Peyer's patch (tissue), 4 donors: ENCODE measurements around the gene FUT9. TPM values are rescaled to one million over a fixed set of nuclear protein-coding genes. Genes with fewer than 3 reads are reported as not detected.

Experiments used
- DNase-seq, 3 donors: peaks; one replicate each; pipeline ENCODE4 v3.0.0-alpha.2; 2017 to 2019
- H3K27ac ChIP-seq, 4 donors: fragments of 200-600 bp; sonication (generic); one replicate each; pipeline ENCODE4 v1.5.1; 2016 to 2019
- H3K27me3 ChIP-seq, 2 donors: fragments of 200-600 bp; sonication (generic); one replicate each; pipeline ENCODE4 v1.5.1; 2019
- H3K36me3 ChIP-seq, 3 donors: fragments of 200-600 bp; sonication (generic); one replicate each; pipeline ENCODE4 v1.5.1; 2016 to 2019
- H3K4me1 ChIP-seq, 4 donors: fragments of 200-600 bp; sonication (generic); one replicate each; pipeline ENCODE4 v1.5.1; 2016 to 2019
- H3K4me3 ChIP-seq, 4 donors: fragments of 200-600 bp; sonication (generic); 1 replicate in 3 of 4; 2 replicates in 1 of 4; pipeline ENCODE4 v1.5.1; 2016 to 2019; ENCODE audit warnings: mild to moderate bottlenecking in 1 of 4
- H3K9me3 ChIP-seq, 4 donors: fragments of 200-600 bp; sonication (generic); one replicate each; pipeline ENCODE4 v1.5.1; 2016 to 2019; ENCODE audit warnings: mild to moderate bottlenecking in 1 of 4
- CTCF ChIP-seq, 6 experiments: fragments of 450-650 bp in 4 of 6; fragments of 200-600 bp in 2 of 6; sonication (generic) in 1 of 6; IDR thresholded peaks; one replicate each; pipeline ENCODE4 v1.5.1; 2017 to 2019; ENCODE audit warnings: antibody characterized with exemption in 6 of 6, mild to moderate bottlenecking in 3 of 6, moderate library complexity in 1 of 6
- POLR2A ChIP-seq, 2 donors: fragments of 450-650 bp; IDR thresholded peaks; one replicate each; pipeline ENCODE4 v1.5.1; 2017; ENCODE audit warnings: antibody characterized with exemption in 2 of 2, mild to moderate bottlenecking in 2 of 2, moderate library complexity in 2 of 2
- total RNA-seq, 4 donors: library from RNA; depleted of rRNA; stranded (reverse); fragments of >200 nt; gene quantifications; one replicate each; pipeline ENCODE4 v1.1.0, GENCODE V29; 2016

The FUT9 gene
- total RNA-seq, 4 donors from 2014 or later = not detected

GRCh38 chr6:96153775-96154174 lies 138.0 kb downstream of the FUT9 start:
- Histone ChIP-seq H3K36me3 (no peaks in the 10 kb centered on the region), H3K9me3 (no peaks in the 10 kb centered on the region), H3K4me1 (no peaks in the 10 kb centered on the region), H3K27ac (no peak overlapping the region), H3K27me3 (no peaks in the 10 kb centered on the region), H3K4me3 (no peak overlapping the region)
- no peak for DNase-seq
- TF ChIP-seq POLR2A (IDR thresholded peaks at IDR 0.05) (no peak), CTCF (IDR thresholded peaks at IDR 0.05) (no peak)

GRCh38 chr6:96156425-96156824 lies 140.7 kb downstream of the FUT9 start:
- H3K4me1 ChIP-seq = no peaks in the 10 kb centered on the region
- TF ChIP-seq CTCF (IDR thresholded peaks at IDR 0.05) = no peak
- TF ChIP-seq POLR2A (IDR thresholded peaks at IDR 0.05) = no peak
- no peaks in the 10 kb centered on the region for H3K9me3 ChIP-seq
- H3K36me3 ChIP-seq = no peaks in the 10 kb centered on the region
- H3K27me3 ChIP-seq = no peaks in the 10 kb centered on the region
- DNase-seq = no peak
- H3K4me3 ChIP-seq = no peak overlapping the region
- no peak overlapping the region for H3K27ac ChIP-seq

- no peaks in the 10 kb centered on the region for H3K36me3 ChIP-seq
- TF ChIP-seq CTCF (IDR thresholded peaks at IDR 0.05) (no peak), POLR2A (IDR thresholded peaks at IDR 0.05) (no peak)
- no peaks in the 10 kb centered on the region for H3K9me3 ChIP-seq
- no peak for DNase-seq
- no peak overlapping the region for H3K4me3 ChIP-seq
- H3K4me1 ChIP-seq = no peaks in the 10 kb centered on the region
- H3K27ac ChIP-seq = no peak overlapping the region
- no peaks in the 10 kb centered on the region for H3K27me3 ChIP-seq
Observed at GRCh38 chr6:96157018-96157565, 141.3 kb downstream of the FUT9 start.

GRCh38 chr6:96162711-96163120 lies 146.9 kb downstream of the FUT9 start:
- no peak for DNase-seq
- no peak overlapping the region for H3K4me3 ChIP-seq
- TF ChIP-seq CTCF (IDR thresholded peaks at IDR 0.05) = no peak
- TF ChIP-seq POLR2A (IDR thresholded peaks at IDR 0.05) = no peak
- no peaks in the 10 kb centered on the region for H3K9me3 ChIP-seq
- no peaks in the 10 kb centered on the region for H3K27me3 ChIP-seq
- no peak overlapping the region for H3K27ac ChIP-seq
- no peaks in the 10 kb centered on the region for H3K4me1 ChIP-seq
- no peaks in the 10 kb centered on the region for H3K36me3 ChIP-seq

GRCh38 chr6:96164802-96165201 lies 149.0 kb downstream of the FUT9 start:
- H3K27ac ChIP-seq = no peak overlapping the region
- no peaks in the 10 kb centered on the region for H3K4me1 ChIP-seq
- no peak for DNase-seq
- no peaks in the 10 kb centered on the region for H3K9me3 ChIP-seq
- no peaks in the 10 kb centered on the region for H3K27me3 ChIP-seq
- H3K4me3 ChIP-seq = no peak overlapping the region
- no peaks in the 10 kb centered on the region for H3K36me3 ChIP-seq
- TF ChIP-seq CTCF (IDR thresholded peaks at IDR 0.05) = no peak
- no peak for TF ChIP-seq POLR2A (IDR thresholded peaks at IDR 0.05)

- no peak for DNase-seq
- no peaks in the 10 kb centered on the region for H3K4me1 ChIP-seq
- no peak overlapping the region for H3K4me3 ChIP-seq
- no peaks in the 10 kb centered on the region for H3K9me3 ChIP-seq
- TF ChIP-seq POLR2A (IDR thresholded peaks at IDR 0.05) = no peak
- TF ChIP-seq CTCF (IDR thresholded peaks at IDR 0.05) = no peak
- no peaks in the 10 kb centered on the region for H3K27me3 ChIP-seq
- H3K36me3 ChIP-seq = no peaks in the 10 kb centered on the region
- H3K27ac ChIP-seq = no peak overlapping the region
Observed at GRCh38 chr6:96171112-96171511, 155.3 kb downstream of the FUT9 start.
